GM04504 (cell line): ENCODE data around the gene HES1.
"Not testable (repeated sequence)": the region's sequence is repeated elsewhere in the genome, so short reads cannot be mapped to it uniquely, and the experiment has no call there.

Experiments used
- DNase-seq: peaks from one replicate; pipeline ENCODE4 v3.0.0-alpha.2; 2012; ENCODE audit warnings: low read depth

HES1 gene

DNA sequence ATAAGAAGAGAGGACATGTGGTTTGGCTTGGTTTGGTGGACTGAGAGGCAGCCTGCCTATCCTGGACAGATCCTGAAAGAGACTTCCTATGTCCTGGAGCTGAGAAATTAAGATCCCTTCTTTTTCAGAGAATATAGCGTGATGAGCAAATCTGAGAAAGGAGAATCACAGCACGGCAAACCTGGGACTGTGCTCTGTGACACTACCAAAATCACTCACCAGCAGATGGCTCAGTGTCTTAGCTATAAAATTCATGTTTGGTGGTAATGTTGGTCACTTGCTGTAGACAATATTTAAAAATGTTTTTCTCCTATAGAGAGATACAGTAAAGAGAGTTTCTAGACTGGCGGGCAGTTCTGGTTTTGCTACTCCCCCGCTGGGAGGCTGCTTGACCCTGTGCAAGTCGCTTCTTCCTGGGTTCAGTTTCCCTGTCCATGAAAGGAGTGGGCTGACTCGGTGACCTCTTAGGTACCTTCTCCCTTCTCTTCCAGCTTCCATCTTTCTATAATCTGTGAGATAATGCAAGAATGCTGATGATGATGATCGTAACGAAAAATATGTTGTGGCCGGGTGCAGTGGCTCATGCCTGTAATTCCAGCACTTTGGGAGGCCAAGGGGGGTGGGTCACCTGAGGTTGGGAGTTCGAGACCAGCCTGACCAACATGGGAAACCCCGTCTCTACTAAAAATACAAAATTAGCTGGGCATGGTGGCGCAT lies 7.6 kb upstream of the HES1 start:
- DNase-seq, result no peak

DNA sequence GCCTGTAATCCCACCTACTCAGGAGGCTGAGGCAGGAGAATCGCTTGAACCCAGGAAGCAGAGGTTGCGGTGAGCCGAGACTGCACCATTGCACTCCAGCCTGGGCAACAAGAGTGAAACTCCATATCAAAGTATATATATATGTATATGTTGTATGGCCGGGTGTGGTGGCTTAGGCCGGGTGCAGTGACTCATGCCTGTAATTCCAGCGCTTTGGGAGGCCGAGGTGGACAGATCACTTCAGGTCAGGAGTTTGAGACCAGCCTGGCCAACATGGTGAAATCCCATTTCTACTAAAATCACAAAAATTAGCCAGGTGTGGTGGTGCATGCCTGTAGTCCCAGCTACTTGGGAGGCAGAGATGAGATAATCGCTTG lies 7.0 kb upstream of the HES1 start:
- DNase-seq, result not testable (repeated sequence)

DNA sequence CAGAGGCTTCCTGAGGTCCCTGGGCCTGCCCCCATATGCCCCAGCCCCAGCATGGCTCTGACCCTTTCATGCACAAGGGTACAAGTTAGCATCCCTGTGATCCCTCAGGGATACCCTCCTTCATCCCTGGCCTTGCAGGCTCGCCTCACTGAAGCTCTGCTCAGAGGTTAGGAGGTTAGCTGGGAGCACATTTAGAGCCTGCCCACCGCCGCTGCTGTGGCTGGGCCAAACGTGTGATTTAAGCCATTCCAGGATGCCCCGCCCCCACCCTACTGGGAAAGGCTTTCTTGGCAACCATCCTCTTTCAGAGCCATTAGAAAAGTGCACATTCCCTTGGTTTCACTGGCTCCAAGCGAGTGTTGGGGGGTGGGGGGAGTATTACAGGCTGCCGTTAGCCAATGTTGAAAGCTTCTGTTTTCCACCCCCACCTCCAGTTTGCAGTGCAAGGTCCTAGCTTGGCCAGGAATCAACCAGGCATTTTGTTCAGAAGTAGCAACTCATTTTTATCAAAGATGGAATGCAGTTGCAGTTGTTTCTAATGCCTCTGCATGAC lies 6.3 kb upstream of the HES1 start:
- DNase-seq, result peak; percentile 15

DNA sequence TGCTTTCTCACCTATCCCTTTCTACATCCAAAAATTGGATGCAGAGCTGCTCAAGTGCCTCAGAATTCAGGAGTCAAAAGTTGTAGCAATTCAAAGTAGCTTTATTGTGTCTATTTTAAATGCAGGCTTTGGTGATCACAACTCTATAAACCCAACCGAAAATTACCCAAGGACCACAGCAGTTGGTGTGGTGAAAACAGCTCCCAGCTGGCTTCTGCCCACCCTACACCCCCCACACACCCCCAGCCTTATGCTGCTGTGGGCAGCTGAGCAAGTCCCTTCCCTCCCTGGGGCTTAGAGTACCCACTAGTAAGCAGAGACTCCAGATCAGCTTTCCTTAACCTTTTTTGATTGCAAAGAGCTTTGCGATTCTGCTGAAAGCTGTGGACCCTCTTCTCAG lies 5.8 kb upstream of the HES1 start:
- no peak for DNase-seq

DNA sequence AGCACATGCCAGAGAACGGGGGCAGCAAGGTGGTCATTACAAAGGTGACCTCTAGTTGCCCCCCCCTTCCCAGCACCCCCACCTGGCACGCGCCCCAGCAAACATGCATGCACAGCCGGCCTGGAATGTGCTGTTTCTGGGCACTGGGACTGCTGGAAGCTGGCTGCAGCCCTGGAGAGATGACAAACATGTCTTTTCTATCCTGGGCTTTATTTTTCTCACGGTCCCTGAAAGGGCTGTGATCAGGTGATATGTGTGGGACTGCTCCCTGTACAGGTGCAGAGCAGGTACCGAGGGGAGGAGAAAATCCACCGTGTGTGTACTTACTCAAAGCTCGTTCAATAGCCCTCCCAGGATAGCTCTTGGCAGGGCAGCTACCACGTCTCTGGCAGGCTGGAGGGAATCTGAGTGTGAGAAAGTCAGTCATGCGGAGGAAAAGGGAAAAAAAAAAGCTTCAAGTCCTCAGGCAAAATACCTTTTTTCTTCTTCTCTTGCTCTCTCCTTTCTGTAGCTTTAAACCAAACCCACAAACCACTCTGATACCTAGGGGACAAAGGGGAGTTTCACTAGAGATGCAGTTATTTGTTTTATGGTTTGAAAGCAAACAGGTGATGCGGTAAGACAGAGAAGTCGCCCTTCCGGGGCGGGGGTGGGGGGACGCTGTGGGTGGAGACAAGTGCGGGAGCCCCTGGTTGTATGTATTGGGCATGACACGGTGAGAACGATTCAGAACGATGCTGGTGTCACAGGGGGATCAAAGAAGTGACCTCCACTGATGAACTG lies 5.0 kb upstream of the HES1 start:
- DNase-seq, result no peak

DNA sequence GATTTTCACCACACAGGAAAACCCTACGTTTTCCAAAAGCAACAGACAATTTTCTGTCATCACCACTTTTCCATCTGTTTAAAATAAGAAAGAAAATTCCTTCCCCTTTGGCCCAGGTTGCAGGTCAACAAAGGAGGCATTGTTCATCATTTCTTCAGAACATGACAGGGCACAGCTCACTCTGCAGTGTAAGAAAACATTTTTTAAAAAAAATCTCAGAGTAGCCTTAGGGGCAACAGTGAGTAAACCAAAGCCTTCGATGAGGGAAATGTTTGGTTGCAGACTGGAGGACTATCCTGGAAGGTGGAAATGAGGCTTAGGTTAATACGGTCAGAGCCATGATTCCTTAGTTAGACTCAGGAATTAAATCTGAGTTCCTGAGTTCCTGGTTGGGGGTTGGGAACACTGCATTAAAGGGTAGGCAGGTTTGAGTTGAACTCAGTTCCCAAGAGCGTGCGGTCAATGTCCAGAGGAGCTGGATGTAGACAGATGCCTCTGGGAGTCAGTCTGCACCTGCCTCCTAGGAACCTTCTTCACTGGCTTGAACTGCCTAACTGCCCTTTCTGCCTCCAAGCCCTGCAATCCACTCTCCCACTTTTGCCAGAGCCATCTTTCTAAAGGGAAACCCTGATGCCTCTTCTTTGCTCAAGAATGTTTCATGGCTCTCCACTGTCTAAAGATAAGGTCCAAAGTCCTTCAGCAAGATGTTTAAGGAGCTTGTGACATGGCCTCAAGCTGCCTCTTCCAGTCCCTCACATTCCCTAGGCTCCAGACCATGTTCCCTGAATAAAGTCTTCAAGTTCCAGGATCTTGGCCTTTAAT lies 3.3 kb upstream of the HES1 start:
- DNase-seq, result no peak

DNA sequence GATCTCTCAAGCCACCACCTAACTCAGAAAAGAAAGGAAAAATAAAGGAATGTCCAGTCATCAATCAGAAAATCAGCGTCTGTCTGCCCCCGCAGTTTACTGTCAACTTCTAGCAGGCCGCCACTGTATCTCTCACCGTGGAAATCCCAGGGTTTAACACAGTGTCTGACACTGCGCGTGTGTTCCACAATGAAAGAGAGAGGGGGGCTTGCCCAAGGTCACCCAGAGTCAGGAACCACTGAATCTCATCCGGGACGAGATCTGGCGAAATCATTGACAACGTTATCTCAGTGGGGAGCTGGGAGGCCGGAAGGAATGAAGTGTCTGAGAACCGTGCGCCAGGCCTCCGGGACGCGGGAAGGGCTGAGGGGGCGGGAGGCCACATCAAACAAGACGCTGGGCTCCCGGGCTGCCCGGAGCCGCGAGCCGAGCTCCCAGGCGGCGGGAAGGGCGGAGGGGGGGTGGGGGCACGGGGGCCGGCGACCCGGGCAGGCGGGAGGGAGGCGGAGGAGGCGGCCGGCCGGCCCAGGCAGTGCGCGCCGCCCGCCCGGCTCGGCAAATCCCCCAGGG lies 2.2 kb upstream of the HES1 start:
- DNase-seq, result peak; percentile 21

DNA sequence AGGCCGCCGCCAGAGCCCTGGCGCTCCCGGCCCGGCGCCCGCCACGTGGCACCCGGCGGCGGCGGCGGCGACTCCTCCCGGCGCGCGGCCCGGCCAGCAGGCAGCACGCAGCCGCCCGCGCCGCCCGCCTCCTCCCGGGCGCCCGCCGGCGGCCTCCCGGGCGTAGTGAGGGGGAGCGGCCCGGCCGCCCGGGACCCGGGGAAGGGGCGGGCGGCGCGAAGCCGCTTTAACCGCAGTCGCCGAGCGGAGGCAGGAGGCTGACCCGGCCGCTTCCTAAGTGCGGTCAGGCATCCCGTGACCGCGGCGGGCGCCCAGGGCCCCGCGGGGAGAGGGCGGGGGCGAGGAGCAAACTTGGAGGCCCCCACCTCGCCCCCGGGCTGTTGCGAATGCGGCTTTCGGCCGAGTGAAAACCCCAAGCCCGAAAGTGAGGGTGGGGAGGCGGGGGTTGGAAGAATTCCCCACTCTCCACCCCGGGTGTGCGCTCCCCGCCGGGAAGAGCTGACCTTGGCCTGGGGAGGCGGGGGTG lies 1.7 kb upstream of the HES1 start:
- no peak for DNase-seq

DNA sequence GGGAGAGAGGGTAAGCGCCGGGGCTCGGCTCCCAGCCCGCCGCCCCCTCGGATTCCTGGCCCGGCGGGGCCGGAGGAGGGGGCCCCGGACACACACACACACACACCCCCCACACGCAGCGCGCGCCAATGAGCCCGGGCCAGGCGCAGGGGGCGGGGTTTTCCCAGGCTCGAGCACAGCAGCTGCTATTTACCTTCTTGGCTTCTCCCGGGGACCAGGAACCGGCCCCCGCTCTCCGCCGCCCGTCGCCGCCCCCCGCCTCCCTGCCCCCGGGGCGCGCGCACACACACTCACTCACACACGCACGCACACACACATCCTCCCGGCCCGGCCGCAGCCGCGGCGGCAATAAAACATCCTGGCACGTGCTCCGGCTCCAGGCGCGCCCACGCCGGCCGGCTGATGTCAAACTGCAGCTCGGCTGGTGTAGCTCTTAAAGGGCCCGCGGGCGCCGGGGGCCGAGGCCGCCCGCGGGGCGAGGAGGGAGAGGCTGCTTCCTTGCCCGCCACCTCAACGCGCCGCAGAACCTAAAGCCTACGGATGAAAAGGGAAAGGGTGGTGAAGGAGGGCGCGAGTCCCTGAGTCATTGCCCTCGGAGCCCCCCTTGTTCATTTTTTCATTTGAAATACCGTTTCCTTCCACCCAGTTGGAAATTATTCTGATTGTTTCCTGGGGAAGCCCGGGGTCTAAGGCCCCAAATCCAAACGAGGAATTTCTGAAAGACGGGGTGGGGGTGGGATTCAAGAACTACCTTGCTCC lies 1.0 kb upstream of the HES1 start:
- peak; percentile 89 for DNase-seq

DNA sequence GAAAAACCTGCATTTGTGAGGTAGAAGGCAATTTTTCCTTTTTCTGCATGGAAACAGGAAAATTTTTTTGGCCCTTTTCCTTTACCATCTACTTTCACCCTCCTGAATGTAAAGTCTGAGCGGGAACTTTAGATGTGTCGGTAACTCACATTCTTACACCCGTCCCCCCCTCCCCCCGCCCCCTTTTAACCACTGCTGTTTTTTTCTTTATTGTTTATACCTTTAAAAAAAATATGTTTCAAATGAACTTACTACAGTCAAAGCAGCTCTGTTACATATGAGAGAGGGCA lies 487 bp upstream of the HES1 start:
- no peak for DNase-seq

DNA sequence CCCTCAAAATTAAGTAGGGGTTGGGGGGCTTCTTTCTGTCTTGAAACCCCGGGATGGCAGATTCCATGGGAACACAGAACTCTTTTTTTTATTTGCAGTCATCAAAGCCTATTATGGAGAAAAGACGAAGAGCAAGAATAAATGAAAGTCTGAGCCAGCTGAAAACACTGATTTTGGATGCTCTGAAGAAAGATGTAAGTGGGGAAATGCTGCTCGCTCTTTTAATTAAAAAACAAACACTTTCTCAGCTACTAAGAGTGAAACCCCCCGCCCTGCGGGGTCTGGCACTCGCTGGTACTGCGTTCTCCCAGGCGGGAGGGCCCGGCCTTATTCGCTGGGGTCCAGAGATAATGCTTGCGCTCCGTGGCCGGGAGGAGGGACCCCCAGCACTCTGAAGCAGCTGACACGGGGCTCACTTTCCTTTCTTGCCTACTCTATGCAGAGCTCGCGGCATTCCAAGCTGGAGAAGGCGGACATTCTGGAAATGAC lies 615 bp downstream of the HES1 start:
- DNase-seq, result no peak

DNA sequence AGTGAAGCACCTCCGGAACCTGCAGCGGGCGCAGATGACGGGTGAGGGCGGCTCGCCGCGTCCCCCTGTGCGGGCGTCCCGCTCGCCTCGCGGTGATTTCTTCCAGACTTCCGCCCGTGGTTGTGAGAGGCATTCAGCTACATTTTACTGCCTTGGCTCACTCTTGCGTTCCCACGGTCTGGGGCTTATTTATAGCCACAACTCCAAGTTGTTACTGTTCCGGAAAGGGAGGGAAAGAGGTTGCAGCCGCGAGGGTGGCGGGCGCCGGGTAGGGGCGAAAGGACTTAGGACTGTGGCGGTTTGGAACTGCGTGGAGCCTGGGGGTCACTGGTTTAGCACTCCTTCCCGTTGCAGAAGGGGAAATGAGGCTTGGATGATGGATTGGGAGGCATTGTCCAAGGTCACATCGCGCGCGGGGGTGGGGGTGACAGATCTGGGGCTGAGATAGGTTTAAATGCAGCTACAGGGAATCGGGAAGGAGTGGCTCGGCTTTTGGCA lies 1.1 kb downstream of the HES1 start:
- peak; percentile 76 for DNase-seq

DNA sequence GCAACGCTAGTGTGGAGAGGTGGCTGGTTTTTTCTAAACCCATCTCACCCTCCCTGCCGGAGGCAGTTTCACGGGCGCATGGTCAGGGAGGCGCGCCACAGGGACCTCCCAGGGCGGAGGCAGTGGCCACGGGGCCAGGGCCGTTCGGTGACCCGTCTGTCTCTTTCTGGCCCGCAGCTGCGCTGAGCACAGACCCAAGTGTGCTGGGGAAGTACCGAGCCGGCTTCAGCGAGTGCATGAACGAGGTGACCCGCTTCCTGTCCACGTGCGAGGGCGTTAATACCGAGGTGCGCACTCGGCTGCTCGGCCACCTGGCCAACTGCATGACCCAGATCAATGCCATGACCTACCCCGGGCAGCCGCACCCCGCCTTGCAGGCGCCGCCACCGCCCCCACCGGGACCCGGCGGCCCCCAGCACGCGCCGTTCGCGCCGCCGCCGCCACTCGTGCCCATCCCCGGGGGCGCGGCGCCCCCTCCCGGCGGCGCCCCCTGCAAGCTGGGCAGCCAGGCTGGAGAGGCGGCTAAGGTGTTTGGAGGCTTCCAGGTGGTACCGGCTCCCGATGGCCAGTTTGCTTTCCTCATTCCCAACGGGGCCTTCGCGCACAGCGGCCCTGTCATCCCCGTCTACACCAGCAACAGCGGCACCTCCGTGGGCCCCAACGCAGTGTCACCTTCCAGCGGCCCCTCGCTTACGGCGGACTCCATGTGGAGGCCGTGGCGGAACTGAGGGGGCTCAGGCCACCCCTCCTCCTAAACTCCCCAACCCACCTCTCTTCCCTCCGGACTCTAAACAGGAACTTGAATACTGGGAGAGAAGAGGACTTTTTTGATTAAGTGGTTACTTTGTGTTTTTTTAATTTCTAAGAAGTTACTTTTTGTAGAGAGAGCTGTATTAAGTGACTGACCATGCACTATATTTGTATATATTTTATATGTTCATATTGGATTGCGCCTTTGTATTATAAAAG lies 1.8 kb downstream of the HES1 start:
- no peak for DNase-seq

DNA sequence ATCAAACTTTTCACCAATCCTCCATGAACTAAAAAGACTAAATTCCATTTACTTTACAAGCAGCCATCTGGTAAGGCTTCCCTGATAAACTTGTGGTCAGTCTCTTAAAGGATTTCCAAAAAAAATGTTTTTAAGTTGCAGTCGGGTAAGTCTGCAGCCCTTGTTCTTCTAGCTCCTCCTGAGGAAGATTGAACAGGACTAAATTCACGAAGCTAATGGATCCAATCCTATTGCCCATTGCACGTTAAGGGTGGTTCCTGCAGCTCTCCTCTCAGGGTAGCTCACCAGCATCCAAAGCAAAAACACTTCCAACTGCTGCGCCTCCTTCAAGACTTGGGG lies 2.8 kb downstream of the HES1 start:
- DNase-seq, result no peak

DNA sequence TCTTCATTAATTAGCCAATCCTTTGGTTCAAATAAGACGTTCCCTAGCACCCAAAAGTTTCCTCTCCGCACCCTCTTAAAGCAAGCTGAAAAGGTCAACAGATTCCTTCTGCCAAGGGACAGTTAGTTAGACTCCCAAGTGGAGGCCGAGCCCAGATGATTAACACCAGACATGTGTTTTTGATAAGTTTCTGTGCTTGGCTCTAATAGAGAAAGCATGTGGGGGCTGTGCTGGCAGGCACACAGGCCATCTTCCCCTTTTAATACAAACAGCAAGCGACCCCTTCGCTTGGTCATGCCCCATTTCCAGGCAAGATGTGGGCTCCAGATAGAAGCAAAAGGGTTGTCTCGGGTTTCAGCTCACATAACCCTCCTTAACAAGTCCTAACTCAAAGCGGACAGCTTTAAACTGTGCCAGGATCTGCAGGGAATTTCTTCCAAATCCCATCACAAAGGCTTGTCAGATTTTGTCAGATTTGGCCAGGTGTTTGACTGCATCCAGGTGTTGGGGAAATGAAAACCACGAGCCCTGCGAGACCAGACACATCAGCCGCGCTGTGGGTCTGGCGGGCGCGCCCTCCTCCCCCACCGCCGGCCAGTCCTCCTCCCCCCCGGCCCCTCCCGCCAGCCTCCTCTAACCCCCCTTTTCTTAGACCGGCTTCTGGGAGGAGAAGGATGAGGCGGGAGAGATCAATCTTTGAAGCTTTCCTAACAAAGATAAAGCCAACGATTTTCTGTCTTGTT lies 3.3 kb downstream of the HES1 start:
- peak; percentile 64 for DNase-seq

DNA sequence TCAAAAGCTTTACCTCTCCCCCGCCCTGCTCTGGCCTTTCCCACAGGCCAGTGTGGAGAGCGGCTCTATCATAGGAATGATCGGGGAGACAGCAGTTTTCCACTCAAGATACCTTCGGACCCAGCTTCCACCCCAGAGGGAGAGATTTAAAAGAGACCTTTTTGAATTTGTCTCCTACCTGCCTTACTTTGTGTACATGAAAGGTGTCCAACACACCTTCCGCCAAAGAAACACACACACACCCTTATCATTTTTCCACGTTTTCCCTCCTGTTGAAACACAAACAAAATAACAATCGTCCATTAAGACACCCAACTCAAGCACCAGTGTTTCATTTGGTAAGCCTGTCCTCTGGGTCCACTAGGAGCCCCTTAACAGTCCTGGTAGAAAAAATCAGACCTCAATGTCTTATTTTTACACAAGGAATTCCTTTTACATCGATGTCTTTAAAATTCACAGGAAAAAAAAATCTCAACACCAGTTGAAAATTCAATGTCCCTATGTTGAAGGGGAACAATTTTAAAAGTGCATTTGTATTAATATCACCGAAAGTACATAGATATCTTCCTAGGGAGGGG lies 4.0 kb downstream of the HES1 start:
- DNase-seq, result no peak

DNA sequence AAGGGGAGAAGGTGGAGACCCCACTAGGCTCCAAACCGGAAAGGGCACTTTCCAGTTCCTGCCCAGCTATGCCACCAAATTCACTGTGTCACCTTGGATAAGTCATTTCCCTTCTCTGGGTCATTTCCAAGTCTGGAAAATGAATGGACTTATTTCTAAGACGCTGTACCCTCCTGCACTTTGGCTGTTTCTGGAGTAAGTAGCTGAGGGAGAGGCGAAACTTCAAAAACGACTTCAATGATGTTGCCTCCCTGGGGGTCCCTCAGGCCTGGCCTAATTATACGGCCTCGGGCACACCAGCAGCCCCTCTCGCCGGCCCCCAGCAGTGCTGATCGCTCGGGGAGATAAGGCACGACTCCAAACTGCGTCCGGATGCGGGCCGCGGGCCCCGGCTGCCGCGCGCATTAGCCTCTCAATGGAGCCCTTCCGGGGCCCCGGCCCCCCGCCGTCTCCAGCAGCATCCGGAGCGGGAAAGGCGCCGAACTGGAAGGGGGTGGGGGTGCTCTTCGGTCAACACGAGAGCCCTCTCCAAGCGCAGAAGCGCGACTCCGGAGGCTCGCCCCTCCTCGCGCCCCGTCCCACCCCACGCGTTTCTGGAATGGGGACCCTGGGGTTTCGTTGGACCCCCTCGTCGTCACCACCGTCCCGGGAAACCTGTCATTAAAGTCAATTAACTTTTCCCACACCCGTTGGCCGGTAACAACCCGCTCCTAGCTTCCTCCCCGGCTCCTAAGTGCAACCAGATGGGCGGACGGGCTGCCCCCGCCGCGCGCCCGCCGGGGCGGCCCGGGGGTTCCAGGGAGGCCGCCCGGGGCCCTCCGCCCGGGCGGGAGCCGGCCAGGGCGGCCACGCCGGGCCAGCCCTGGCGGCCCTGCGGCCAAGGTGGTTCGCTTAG lies 4.8 kb downstream of the HES1 start:
- DNase-seq, result peak; percentile 16
